Endothelial cell of umbilical vein (primary cell): ENCODE measurements around the gene DIP2C. TPM values are rescaled to one million over a fixed set of nuclear protein-coding genes. Genes with fewer than 3 reads are reported as not detected.

Experiments used
- BruUV-seq: library from RNA; stranded (reverse); fragments of 400-500 nt; replicated peaks from 2 replicates; lab custom pipeline; 2021; lab: Mats Ljungman, UMichigan
- CTCF ChIA-PET: fragments of 300-600, 350-600 bp; sonication (Branson Sonifier 250); formaldehyde crosslinking; loops from one replicate; lab custom pipeline; 2021; ENCODE audit warnings: antibody characterized with exemption, inconsistent platforms; lab: Charles Lee
- POLR2A ChIA-PET: fragments of 300-600, 350-600 bp; sonication (Branson Sonifier 250); formaldehyde crosslinking; loops from one replicate; lab custom pipeline; 2021; ENCODE audit warnings: antibody characterized with exemption, inconsistent platforms; lab: Charles Lee
- DNase-seq: peaks from one replicate; pipeline ENCODE4 v3.0.0-alpha.2; 2011; ENCODE audit warnings: low read depth, low spot score
- FAIRE-seq: peaks from 2 replicates; lab custom pipeline; 2011; peaks lifted over from hg19 to GRCh38; lab: Jason Lieb, UNC
- H2AFZ ChIP-seq: 2 replicates; pipeline ENCODE4 v1.6.0; 2012; ENCODE audit warnings: low read depth, low read length, control low read depth, inconsistent platforms
- H3K27ac ChIP-seq: 2 replicates; pipeline ENCODE4 v1.5.1; 2011; ENCODE audit warnings: low read depth, mild to moderate bottlenecking, control low read depth, low read length, moderate library complexity; ENCODE audit not compliant: insufficient read depth
- H3K27me3 ChIP-seq, 2 experiments: 2 replicates each; pipeline versions ENCODE4 v1.6.0 to v1.6.1; 2011; ENCODE audit warnings: low read length in 2 of 2, mixed read lengths in 1 of 2; ENCODE audit not compliant: control insufficient read depth in 2 of 2, insufficient read depth in 2 of 2
- H3K36me3 ChIP-seq, 2 experiments: 2 replicates in 1 of 2; 3 replicates in 1 of 2; pipeline ENCODE4 v1.5.1; 2011; ENCODE audit warnings: low read length in 2 of 2, mild to moderate bottlenecking in 1 of 2, moderate library complexity in 1 of 2; ENCODE audit not compliant: control insufficient read depth in 2 of 2, insufficient read depth in 2 of 2; ENCODE audit errors: extremely low read depth in 1 of 2
- H3K4me1 ChIP-seq: 3 replicates; pipeline ENCODE4 v1.5.1; 2011; ENCODE audit warnings: mild to moderate bottlenecking, low read length; ENCODE audit not compliant: control insufficient read depth, insufficient read depth; ENCODE audit errors: extremely low read depth
- H3K4me2 ChIP-seq: 2 replicates; pipeline ENCODE4 v1.6.1; 2011; ENCODE audit warnings: low read length, control low read depth, mixed read lengths; ENCODE audit not compliant: insufficient read depth
- H3K4me3 ChIP-seq, 3 experiments: fragments of 200-600 bp in 1 of 3; sonication (generic), shearing (Covaris generic) in 1 of 3; replicated peaks in 1 of 3; 2 replicates each; pipeline ENCODE4 v1.5.1; 2011 to 2016; ENCODE audit warnings: control low read depth in 3 of 3, low read length in 3 of 3, mild to moderate bottlenecking in 2 of 3, inconsistent platforms in 1 of 3, low read depth in 1 of 3, moderate library complexity in 1 of 3; ENCODE audit not compliant: insufficient read depth in 1 of 3
- H3K79me2 ChIP-seq: 2 replicates; pipeline ENCODE4 v1.6.0; 2012; ENCODE audit warnings: low read length, inconsistent platforms; ENCODE audit not compliant: control insufficient read depth, insufficient read depth
- H3K9ac ChIP-seq: replicated peaks from 2 replicates; pipeline ENCODE3; 2011; ENCODE audit warnings: low read length, control low read depth; ENCODE audit not compliant: insufficient read depth; ENCODE audit errors: extremely low read depth
- H3K9me1 ChIP-seq: replicated peaks from 3 replicates; pipeline ENCODE4 v1.6.0; 2011; ENCODE audit warnings: mild to moderate bottlenecking, low read length; ENCODE audit not compliant: control insufficient read depth, insufficient read depth; ENCODE audit errors: extremely low read depth
- H3K9me3 ChIP-seq: replicated peaks from 2 replicates; pipeline ENCODE4 v1.5.1; 2012; ENCODE audit warnings: low read length, inconsistent platforms; ENCODE audit not compliant: control insufficient read depth, insufficient read depth
- H4K20me1 ChIP-seq: replicated peaks from 2 replicates; pipeline ENCODE3; 2011; ENCODE audit warnings: mild to moderate bottlenecking, low read length; ENCODE audit not compliant: control insufficient read depth, insufficient read depth; ENCODE audit errors: extremely low read depth
- EZH2 ChIP-seq: IDR thresholded peaks from 2 replicates; pipeline ENCODE4 v1.6.1; 2012; ENCODE audit warnings: borderline replicate concordance, low read depth, mild to moderate bottlenecking, moderate library complexity, low read length, inconsistent platforms; ENCODE audit not compliant: severe bottlenecking
- FOS ChIP-seq: IDR thresholded peaks from 2 replicates; pipeline ENCODE4 v1.6.1; 2011; ENCODE audit warnings: mild to moderate bottlenecking, low read length, moderate library complexity, borderline replicate concordance; ENCODE audit not compliant: insufficient read depth
- GATA2 ChIP-seq: IDR thresholded peaks from 2 replicates; pipeline ENCODE4 v1.7.0; 2011; ENCODE audit warnings: low read depth, mild to moderate bottlenecking, moderate library complexity, mixed read lengths, low read length; ENCODE audit not compliant: insufficient read length, insufficient read depth
- JUN ChIP-seq: IDR thresholded peaks from 2 replicates; pipeline ENCODE4 v1.6.1; 2011; ENCODE audit warnings: borderline replicate concordance, low read depth; ENCODE audit not compliant: insufficient read length, insufficient read depth
- MYC ChIP-seq: IDR thresholded peaks from one replicate; pipeline ENCODE4 v1.6.1; 2011; ENCODE audit warnings: mild to moderate bottlenecking, low read depth, low read length
- POLR2A ChIP-seq: IDR thresholded peaks from 2 replicates; pipeline ENCODE4 v1.6.1; 2012; ENCODE audit warnings: low read depth, mild to moderate bottlenecking, control low read depth, low read length
- POLR2AphosphoS5 ChIP-seq: IDR thresholded peaks from 2 replicates; pipeline ENCODE4 v1.6.1; 2012; ENCODE audit warnings: low read depth, mild to moderate bottlenecking, control low read depth, low read length, moderate library complexity; ENCODE audit not compliant: insufficient read depth
- dilution Hi-C: fragments of 300-500 bp; cut with MboI; formaldehyde crosslinking; loops from one replicate; pipeline ENCODE4 v1.15.0; 2019; ENCODE audit warnings: low sequenced_read_pairs; ENCODE audit not compliant: extremely low pct_ligation_motif_present
- intact Hi-C: fragments of 100-400 bp; cut with micrococcal nuclease; formaldehyde crosslinking; loops from one replicate; pipeline ENCODE4 v1.10.0; 2022
- polyA plus RNA-seq, 4 experiments: library from polyadenylated mRNA; depleted of rRNA in 3 of 4; stranded (reverse) in 3 of 4; unstranded in 1 of 4; fragments of >200 nt; gene quantifications; 2 replicates each; pipeline versions ENCODE4 v1.2.1 to v1.2.3, GENCODE V29; 2011 to 2012; ENCODE audit warnings: missing spikeins in 1 of 4
- total RNA-seq: library from RNA; stranded (reverse); gene quantifications from 2 replicates; pipeline ENCODE4 v1.2.3, GENCODE V29; 2021
- TF ChIP-seq, protein P1 (sequence below), 2 donors: IDR thresholded peaks; 1 replicate in 1 of 2; 2 replicates in 1 of 2; pipeline ENCODE4 v1.5.1; 2011; ENCODE audit warnings: low read length in 2 of 2, mild to moderate bottlenecking in 2 of 2, moderate library complexity in 2 of 2, control low read depth in 1 of 2, inconsistent platforms in 1 of 2, low read depth in 1 of 2; ENCODE audit not compliant: insufficient read depth in 1 of 2; ENCODE audit errors: extremely low read depth in 1 of 2
- TF ChIP-seq, protein P2 (sequence below): IDR thresholded peaks from 2 replicates; pipeline ENCODE4 v1.6.1; 2011; ENCODE audit not compliant: insufficient read depth, insufficient read length

DIP2C gene
- total and polyA plus RNA-seq, 2 donors (not counting 3 experiments of a cell fraction or from before 2014, with no cell fraction given), result 3.6 to 10.7 TPM

DNA sequence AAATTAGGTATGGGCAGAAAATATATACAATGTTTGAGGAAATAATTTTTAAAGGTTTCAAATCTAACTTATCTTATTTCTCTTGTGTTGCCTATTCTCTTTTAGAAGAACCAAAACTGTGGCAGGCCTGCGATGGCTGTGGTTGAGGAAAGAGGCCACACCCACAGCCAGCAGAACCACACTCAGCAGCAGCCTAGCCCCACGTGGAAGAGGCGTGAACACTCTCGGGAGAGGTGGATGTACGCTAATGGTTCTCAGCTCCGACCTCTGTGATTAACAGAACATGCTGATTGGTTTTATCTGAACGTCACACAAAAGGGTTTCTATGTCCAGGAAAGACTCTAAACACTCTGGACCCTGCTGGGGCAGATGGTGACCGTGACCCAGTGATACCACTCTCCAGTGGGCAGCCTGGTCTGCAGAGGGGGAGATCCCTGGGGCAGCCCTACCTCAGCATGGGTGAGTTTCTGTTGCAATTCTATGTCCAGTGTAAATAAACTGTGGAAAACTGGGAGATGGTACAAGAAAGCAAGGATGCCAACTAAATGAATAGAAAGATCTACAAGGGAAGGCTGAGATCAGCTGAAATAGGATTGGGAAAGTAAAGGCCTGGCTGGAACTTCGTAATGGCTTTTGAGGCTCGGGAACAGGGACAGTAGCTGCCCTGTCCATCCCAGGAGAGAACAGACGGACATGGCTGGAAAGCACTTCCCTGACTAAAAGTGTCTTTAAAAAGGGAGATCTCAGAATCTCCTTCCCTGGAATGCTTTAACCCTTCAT is 26.6 kb downstream of the DIP2C start:
- CTCF ChIA-PET, result no interaction called here
- no peaks in the 10 kb centered on the region for H4K20me1 ChIP-seq

DNA sequence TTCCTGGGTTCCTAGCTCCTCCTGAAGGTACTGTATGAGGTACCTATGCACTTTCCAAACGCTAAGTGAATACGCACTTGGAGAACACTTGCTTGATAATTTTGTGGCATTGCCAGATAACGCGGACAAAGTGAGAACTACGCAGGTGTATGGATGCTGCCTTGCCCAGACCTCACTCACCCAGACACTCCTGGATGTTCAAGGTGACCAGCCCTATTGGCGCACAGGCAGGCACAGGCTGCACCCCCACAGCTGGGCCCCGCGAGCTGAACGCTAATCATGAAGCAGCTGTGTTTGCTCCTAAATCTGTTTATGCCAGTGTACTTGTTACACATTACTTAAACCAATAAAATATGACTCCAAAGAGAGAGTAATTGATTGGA is 27.3 kb downstream of the DIP2C start:
- H3K4me3 ChIP-seq, result no peak overlapping the region
- H3K9ac ChIP-seq, result no peak overlapping the region
- H3K9me1 ChIP-seq, result no peaks in the 10 kb centered on the region
- DNase-seq (no peak), FAIRE-seq (no peak)
- intact Hi-C loops, result no loop called here
- H3K79me2 ChIP-seq, result peaks cover 2% of the 10 kb centered on the region
- no peak overlapping the region for H3K27ac ChIP-seq
- H3K4me2 ChIP-seq, result no peak overlapping the region
- no peak for TF ChIP-seq JUN
- no peak for TF ChIP-seq GATA2
- no peak for TF ChIP-seq POLR2A
- TF ChIP-seq, protein P1, sequence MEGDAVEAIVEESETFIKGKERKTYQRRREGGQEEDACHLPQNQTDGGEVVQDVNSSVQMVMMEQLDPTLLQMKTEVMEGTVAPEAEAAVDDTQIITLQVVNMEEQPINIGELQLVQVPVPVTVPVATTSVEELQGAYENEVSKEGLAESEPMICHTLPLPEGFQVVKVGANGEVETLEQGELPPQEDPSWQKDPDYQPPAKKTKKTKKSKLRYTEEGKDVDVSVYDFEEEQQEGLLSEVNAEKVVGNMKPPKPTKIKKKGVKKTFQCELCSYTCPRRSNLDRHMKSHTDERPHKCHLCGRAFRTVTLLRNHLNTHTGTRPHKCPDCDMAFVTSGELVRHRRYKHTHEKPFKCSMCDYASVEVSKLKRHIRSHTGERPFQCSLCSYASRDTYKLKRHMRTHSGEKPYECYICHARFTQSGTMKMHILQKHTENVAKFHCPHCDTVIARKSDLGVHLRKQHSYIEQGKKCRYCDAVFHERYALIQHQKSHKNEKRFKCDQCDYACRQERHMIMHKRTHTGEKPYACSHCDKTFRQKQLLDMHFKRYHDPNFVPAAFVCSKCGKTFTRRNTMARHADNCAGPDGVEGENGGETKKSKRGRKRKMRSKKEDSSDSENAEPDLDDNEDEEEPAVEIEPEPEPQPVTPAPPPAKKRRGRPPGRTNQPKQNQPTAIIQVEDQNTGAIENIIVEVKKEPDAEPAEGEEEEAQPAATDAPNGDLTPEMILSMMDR (IDR thresholded peaks at IDR 0.05; ENCODE audit: extremely low read depth in 1 of 2, insufficient read depth in 1 of 2, low read depth in 1 of 2, low read length in 2 of 2), result no peak
- TF ChIP-seq, protein P2, sequence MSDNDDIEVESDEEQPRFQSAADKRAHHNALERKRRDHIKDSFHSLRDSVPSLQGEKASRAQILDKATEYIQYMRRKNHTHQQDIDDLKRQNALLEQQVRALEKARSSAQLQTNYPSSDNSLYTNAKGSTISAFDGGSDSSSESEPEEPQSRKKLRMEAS, result no peak
- TF ChIP-seq EZH2, result no peak
- TF ChIP-seq FOS, result no peak
- TF ChIP-seq MYC, result no peak
- no peak for TF ChIP-seq POLR2AphosphoS5
- CTCF ChIA-PET, result no interaction called here
- no peaks in the 10 kb centered on the region for H4K20me1 ChIP-seq
- no TSS peak for BruUV-seq
- peaks cover 10% of the 10 kb centered on the region for H3K4me1 ChIP-seq
- no peak overlapping the region for H2AFZ ChIP-seq
- H3K9me3 ChIP-seq, result no peaks in the 10 kb centered on the region
- dilution Hi-C loops, result no loop called here
- no peaks in the 10 kb centered on the region for H3K27me3 ChIP-seq
- H3K36me3 ChIP-seq, result no peaks in the 10 kb centered on the region
- POLR2A ChIA-PET, result no interaction called here

More for the DNA sequence above, 26.6 kb downstream of the DIP2C start:
- dilution Hi-C loops (no loop called here), intact Hi-C loops (no loop called here)
- Histone ChIP-seq H3K9me1 (no peaks in the 10 kb centered on the region), H3K79me2 (peaks cover 2% of the 10 kb centered on the region), H3K27me3 (no peaks in the 10 kb centered on the region), H2AFZ (no peak overlapping the region), H3K4me2 (no peak overlapping the region), H3K4me3 (no peak overlapping the region), H3K27ac (no peak overlapping the region), H3K9ac (no peak overlapping the region), H3K4me1 (peaks cover 10% of the 10 kb centered on the region), H3K9me3 (no peaks in the 10 kb centered on the region), H3K36me3 (no peaks in the 10 kb centered on the region)
- DNase-seq (no peak), FAIRE-seq (no peak)
- TF ChIP-seq JUN (no peak), FOS (no peak), POLR2AphosphoS5 (no peak), EZH2 (no peak), MYC (no peak), POLR2A (no peak)
- POLR2A ChIA-PET, result no interaction called here
- no TSS peak for BruUV-seq
